Keratinocyte (primary cell): ENCODE results near the gene TACR1. TPM values are rescaled to one million over a fixed set of nuclear protein-coding genes. Genes with fewer than 3 reads are reported as not detected.
A peak's percentile ranks its signal among the peaks of the same experiment; 100 is the strongest.

Source experiments
- DNase-seq: peaks from one replicate; pipeline ENCODE4 v3.0.0-alpha.2; 2011; ENCODE audit warnings: low read depth, missing footprints, low spot score
- FAIRE-seq: peaks from 2 replicates; lab custom pipeline; 2011; peaks lifted over from hg19 to GRCh38; lab: Jason Lieb, UNC
- H2AFZ ChIP-seq: 2 replicates; pipeline ENCODE4 v1.6.0; 2012; ENCODE audit warnings: low read length, control low read depth, inconsistent platforms; ENCODE audit not compliant: control insufficient read depth
- H3K27ac ChIP-seq: 2 replicates; pipeline ENCODE4 v1.5.1; 2011; ENCODE audit warnings: low read length; ENCODE audit not compliant: control insufficient read depth, insufficient read depth
- H3K27me3 ChIP-seq: 3 replicates; pipeline ENCODE4 v1.6.0; 2011; ENCODE audit warnings: low read length; ENCODE audit not compliant: control insufficient read depth, insufficient read depth; ENCODE audit errors: extremely low read depth
- H3K36me3 ChIP-seq, 2 experiments: 2 replicates in 1 of 2; 3 replicates in 1 of 2; pipeline ENCODE4 v1.5.1; 2011; ENCODE audit warnings: low read length in 2 of 2, mild to moderate bottlenecking in 1 of 2; ENCODE audit not compliant: control insufficient read depth in 2 of 2, insufficient read depth in 2 of 2; ENCODE audit errors: extremely low read depth in 1 of 2
- H3K4me1 ChIP-seq: 3 replicates; pipeline ENCODE4 v1.5.1; 2011; ENCODE audit warnings: low read length; ENCODE audit not compliant: control insufficient read depth, insufficient read depth; ENCODE audit errors: extremely low read depth
- H3K4me2 ChIP-seq: 3 replicates; pipeline ENCODE4 v1.6.0; 2011; ENCODE audit warnings: low read depth, low read length; ENCODE audit not compliant: control insufficient read depth, insufficient read depth; ENCODE audit errors: extremely low read depth
- H3K4me3 ChIP-seq, 3 experiments: fragments of 200-600 bp in 1 of 3; sonication (generic) in 1 of 3; 2 replicates in 2 of 3; 3 replicates in 1 of 3; pipeline ENCODE4 v1.5.1; 2011 to 2016; ENCODE audit warnings: low read length in 3 of 3, mild to moderate bottlenecking in 3 of 3, control low read depth in 2 of 3, inconsistent platforms in 1 of 3, low read depth in 1 of 3, mixed read lengths in 1 of 3, mixed run types in 1 of 3, moderate library complexity in 1 of 3; ENCODE audit not compliant: control insufficient read depth in 2 of 3, insufficient read depth in 2 of 3; ENCODE audit errors: extremely low read depth in 1 of 3
- H3K79me2 ChIP-seq: 2 replicates; pipeline ENCODE4 v1.6.0; 2012; ENCODE audit warnings: low read length; ENCODE audit not compliant: control insufficient read depth, insufficient read depth
- H3K9ac ChIP-seq: 3 replicates; pipeline ENCODE4 v1.6.0; 2011; ENCODE audit warnings: low read length; ENCODE audit not compliant: control insufficient read depth, insufficient read depth; ENCODE audit errors: extremely low read depth
- H3K9me1 ChIP-seq: 3 replicates; pipeline ENCODE4 v1.6.0; 2011; ENCODE audit warnings: low read length; ENCODE audit not compliant: control insufficient read depth, insufficient read depth; ENCODE audit errors: extremely low read depth
- H3K9me3 ChIP-seq: 2 replicates; pipeline ENCODE4 v1.5.1; 2012; ENCODE audit warnings: low read depth, low read length; ENCODE audit not compliant: control insufficient read depth
- H4K20me1 ChIP-seq: 3 replicates; pipeline ENCODE4 v1.6.0; 2011; ENCODE audit warnings: low read length; ENCODE audit not compliant: control insufficient read depth, insufficient read depth; ENCODE audit errors: extremely low read depth
- EZH2 ChIP-seq: IDR thresholded peaks from one replicate; pipeline ENCODE4 v1.6.1; 2012; ENCODE audit warnings: inconsistent platforms, mild to moderate bottlenecking, low read length, moderate library complexity
- dilution Hi-C: fragments of 300-500 bp; cut with MboI; formaldehyde crosslinking; loops from one replicate; pipeline ENCODE4 v1.7.0; 2020; ENCODE audit warnings: low sequenced_read_pairs; ENCODE audit not compliant: extremely low pct_ligation_motif_present
- polyA plus RNA-seq, 5 experiments: library from polyadenylated mRNA; depleted of rRNA in 3 of 5; stranded (reverse) in 3 of 5; stranded (forward) in 1 of 5; unstranded in 1 of 5; fragments of >200 nt; gene quantifications; 1 replicate in 1 of 5; 2 replicates in 3 of 5; 3 replicates in 1 of 5; pipeline versions ENCODE4 v1.2.1 to v1.2.3, GENCODE V29; 2011 to 2012; ENCODE audit warnings: missing spikeins in 2 of 5, low read depth in 1 of 5, low replicate concordance in 1 of 5
- TF ChIP-seq, protein P1 (sequence below), 3 experiments: IDR thresholded peaks in 1 of 3; conservative IDR thresholded peaks in 1 of 3; optimal IDR thresholded peaks in 1 of 3; 2 replicates in 2 of 3; 3 replicates in 1 of 3; pipeline versions ENCODE3 to v1.5.1; 2011; ENCODE audit warnings: low read length in 3 of 3, mild to moderate bottlenecking in 3 of 3, moderate library complexity in 2 of 3, control low read depth in 1 of 3, inconsistent platforms in 1 of 3; ENCODE audit not compliant: insufficient read depth in 2 of 3; ENCODE audit errors: extremely low read depth in 1 of 3

TACR1 gene
- polyA plus RNA-seq, 1 donor (not counting 4 experiments of a cell fraction or from before 2014, with no cell fraction given), result not detected

DNA sequence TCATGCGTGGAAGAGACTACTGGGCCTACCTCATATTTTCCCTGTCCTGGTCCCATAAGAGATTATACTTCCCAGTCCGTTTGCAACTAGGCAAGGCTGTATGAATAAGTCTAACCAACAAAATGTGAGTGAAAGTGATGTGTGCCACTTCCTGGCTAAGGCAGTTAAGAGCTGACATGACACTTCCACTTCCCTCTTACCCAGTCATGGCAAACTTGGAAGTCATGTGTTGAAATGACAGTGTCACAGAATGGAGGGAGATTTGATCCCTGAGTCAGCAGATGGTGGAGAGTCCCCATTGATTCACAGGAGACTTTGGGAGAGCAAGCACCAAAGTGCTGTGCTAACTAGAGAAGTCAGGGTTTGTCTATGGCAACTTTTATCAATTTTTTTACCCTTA is 36.4 kb downstream of the TACR1 start:
- no peaks in the 10 kb centered on the region for H3K36me3 ChIP-seq
- DNase-seq (no peak), FAIRE-seq (peak; percentile 44)
- no peak overlapping the region for H2AFZ ChIP-seq
- TF ChIP-seq EZH2, result no peak
- TF ChIP-seq, protein P1, sequence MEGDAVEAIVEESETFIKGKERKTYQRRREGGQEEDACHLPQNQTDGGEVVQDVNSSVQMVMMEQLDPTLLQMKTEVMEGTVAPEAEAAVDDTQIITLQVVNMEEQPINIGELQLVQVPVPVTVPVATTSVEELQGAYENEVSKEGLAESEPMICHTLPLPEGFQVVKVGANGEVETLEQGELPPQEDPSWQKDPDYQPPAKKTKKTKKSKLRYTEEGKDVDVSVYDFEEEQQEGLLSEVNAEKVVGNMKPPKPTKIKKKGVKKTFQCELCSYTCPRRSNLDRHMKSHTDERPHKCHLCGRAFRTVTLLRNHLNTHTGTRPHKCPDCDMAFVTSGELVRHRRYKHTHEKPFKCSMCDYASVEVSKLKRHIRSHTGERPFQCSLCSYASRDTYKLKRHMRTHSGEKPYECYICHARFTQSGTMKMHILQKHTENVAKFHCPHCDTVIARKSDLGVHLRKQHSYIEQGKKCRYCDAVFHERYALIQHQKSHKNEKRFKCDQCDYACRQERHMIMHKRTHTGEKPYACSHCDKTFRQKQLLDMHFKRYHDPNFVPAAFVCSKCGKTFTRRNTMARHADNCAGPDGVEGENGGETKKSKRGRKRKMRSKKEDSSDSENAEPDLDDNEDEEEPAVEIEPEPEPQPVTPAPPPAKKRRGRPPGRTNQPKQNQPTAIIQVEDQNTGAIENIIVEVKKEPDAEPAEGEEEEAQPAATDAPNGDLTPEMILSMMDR (optimal IDR thresholded peaks at IDR 0.05 in 1 of 3, IDR thresholded peaks at IDR 0.05 in 1 of 3, conservative IDR thresholded peaks at IDR 0.05 in 1 of 3; ENCODE audit: extremely low read depth in 1 of 3, insufficient read depth in 2 of 3, low read length in 3 of 3), result no peak
- no peaks in the 10 kb centered on the region for H3K9me1 ChIP-seq
- no peak overlapping the region for H3K4me2 ChIP-seq
- no peak overlapping the region for H3K9ac ChIP-seq
- H3K4me3 ChIP-seq, result no peak overlapping the region
- H3K79me2 ChIP-seq, result no peaks in the 10 kb centered on the region
- H3K9me3 ChIP-seq, result no peaks in the 10 kb centered on the region
- dilution Hi-C loops, result no loop called here
- no peaks in the 10 kb centered on the region for H3K4me1 ChIP-seq
- no peaks in the 10 kb centered on the region for H4K20me1 ChIP-seq
- H3K27ac ChIP-seq, result no peak overlapping the region
- H3K27me3 ChIP-seq, result no peaks in the 10 kb centered on the region

DNA sequence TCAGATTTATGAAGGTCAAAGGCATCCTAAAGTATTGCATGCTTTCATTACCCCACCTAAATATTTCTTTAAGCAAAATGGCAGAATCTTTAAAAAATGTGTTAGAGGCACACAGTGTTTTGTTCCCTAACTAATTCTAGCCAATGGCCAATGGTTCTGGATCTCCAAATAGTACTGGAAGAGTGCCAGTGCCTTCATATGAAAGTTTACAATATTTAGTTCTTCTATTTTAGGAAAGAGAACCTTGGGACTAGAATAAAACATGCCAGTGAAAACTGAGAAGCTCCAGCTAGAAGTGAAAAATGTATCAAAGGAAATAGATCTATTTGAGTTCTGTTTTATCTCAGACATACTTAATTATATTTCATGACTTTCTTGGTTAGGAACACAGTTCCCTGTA is 37.1 kb downstream of the TACR1 start:
- DNase-seq (no peak), FAIRE-seq (no peak)
- H3K4me3 ChIP-seq, result no peak overlapping the region
- no peak for TF ChIP-seq EZH2
- TF ChIP-seq, protein P1 (optimal IDR thresholded peaks at IDR 0.05 in 1 of 3, IDR thresholded peaks at IDR 0.05 in 1 of 3, conservative IDR thresholded peaks at IDR 0.05 in 1 of 3; ENCODE audit: extremely low read depth in 1 of 3, insufficient read depth in 2 of 3, low read length in 3 of 3), result no peak
- H3K4me2 ChIP-seq, result no peak overlapping the region
- no peaks in the 10 kb centered on the region for H3K9me1 ChIP-seq
- no peaks in the 10 kb centered on the region for H4K20me1 ChIP-seq
- no peak overlapping the region for H3K27ac ChIP-seq
- H3K9ac ChIP-seq, result no peak overlapping the region
- no peaks in the 10 kb centered on the region for H3K79me2 ChIP-seq
- H3K9me3 ChIP-seq, result no peaks in the 10 kb centered on the region
- no peak overlapping the region for H2AFZ ChIP-seq
- H3K4me1 ChIP-seq, result no peaks in the 10 kb centered on the region
- no peaks in the 10 kb centered on the region for H3K27me3 ChIP-seq
- dilution Hi-C loops, result no loop called here
- H3K36me3 ChIP-seq, result no peaks in the 10 kb centered on the region
